Measurements from ENCODE around the gene IAPP. TPM values are rescaled to one million over a fixed set of nuclear protein-coding genes. Genes with fewer than 3 reads are reported as not detected.

Gene IAPP
- total RNA-seq, 1 donor from 2014 or later, result not detected

- Mint-ChIP-seq H3K36me3 (no peaks in the 10 kb centered on the region), H3K27me3 (ENCODE audit: low read depth) (no peaks in the 10 kb centered on the region), H3K27ac (no peak overlapping the region)
Measured at GRCh38 chr12:21340403-21340802, 32.3 kb upstream of the IAPP start.

GRCh38 chr12:21341769-21342168, 30.9 kb upstream of the IAPP start:
- Mint-ChIP-seq H3K27ac (no peak overlapping the region), H3K4me1 (no peaks in the 10 kb centered on the region), H3K27me3 (ENCODE audit: low read depth) (no peaks in the 10 kb centered on the region), H3K9me3 (no peaks in the 10 kb centered on the region), H3K4me3 (no peak overlapping the region), H3K36me3 (no peaks in the 10 kb centered on the region)
- no peak for TF ChIP-seq CTCF (IDR thresholded peaks at IDR 0.05; ENCODE audit: unreplicated experiment)
- no peak for DNase-seq (ENCODE audit: low spot score in 2 of 2, unreplicated experiment in 2 of 2)

More at GRCh38 chr12:21340403-21340802, 32.3 kb upstream of the IAPP start:
- Mint-ChIP-seq H3K4me1 (no peaks in the 10 kb centered on the region), H3K9me3 (peaks cover 3% of the 10 kb centered on the region), H3K4me3 (no peak overlapping the region)
- DNase-seq (ENCODE audit: low spot score in 2 of 2, unreplicated experiment in 2 of 2), result no peak
- no peak for TF ChIP-seq CTCF (IDR thresholded peaks at IDR 0.05; ENCODE audit: unreplicated experiment)

GRCh38 chr12:21343636-21344035, 29.1 kb upstream of the IAPP start:
- Mint-ChIP-seq H3K9me3 (no peaks in the 10 kb centered on the region), H3K4me3 (no peak overlapping the region), H3K27ac (no peak overlapping the region), H3K4me1 (no peaks in the 10 kb centered on the region), H3K27me3 (ENCODE audit: low read depth) (no peaks in the 10 kb centered on the region), H3K36me3 (no peaks in the 10 kb centered on the region)
- no peak for DNase-seq (ENCODE audit: low spot score in 2 of 2, unreplicated experiment in 2 of 2)
- TF ChIP-seq CTCF (IDR thresholded peaks at IDR 0.05; ENCODE audit: unreplicated experiment), result no peak

GRCh38 chr12:21346542-21347205, 26.0 kb upstream of the IAPP start:
- Mint-ChIP-seq H3K36me3 (no peaks in the 10 kb centered on the region), H3K4me3 (no peak overlapping the region), H3K27me3 (ENCODE audit: low read depth) (no peaks in the 10 kb centered on the region), H3K27ac (no peak overlapping the region), H3K9me3 (no peaks in the 10 kb centered on the region), H3K4me1 (no peaks in the 10 kb centered on the region)
- no peak for TF ChIP-seq CTCF (IDR thresholded peaks at IDR 0.05; ENCODE audit: unreplicated experiment)
- DNase-seq (ENCODE audit: low spot score in 2 of 2, unreplicated experiment in 2 of 2), result no peak

GRCh38 chr12:21350975-21351374, 21.7 kb upstream of the IAPP start:
- no peaks in the 10 kb centered on the region for H3K27me3 Mint-ChIP-seq (ENCODE audit: low read depth)
- no peak for TF ChIP-seq CTCF (IDR thresholded peaks at IDR 0.05; ENCODE audit: unreplicated experiment)
- no peaks in the 10 kb centered on the region for H3K36me3 Mint-ChIP-seq
- no peak overlapping the region for H3K27ac Mint-ChIP-seq
- no peak for DNase-seq (ENCODE audit: low spot score in 2 of 2, unreplicated experiment in 2 of 2)
- H3K9me3 Mint-ChIP-seq, result no peaks in the 10 kb centered on the region
- H3K4me3 Mint-ChIP-seq, result no peak overlapping the region
- H3K4me1 Mint-ChIP-seq, result no peaks in the 10 kb centered on the region

- Mint-ChIP-seq H3K36me3 (no peaks in the 10 kb centered on the region), H3K27ac (no peak overlapping the region), H3K27me3 (ENCODE audit: low read depth) (no peaks in the 10 kb centered on the region), H3K9me3 (no peaks in the 10 kb centered on the region), H3K4me3 (no peak overlapping the region), H3K4me1 (no peaks in the 10 kb centered on the region)
- no peak for DNase-seq (ENCODE audit: low spot score in 2 of 2, unreplicated experiment in 2 of 2)
- no peak for TF ChIP-seq CTCF (IDR thresholded peaks at IDR 0.05; ENCODE audit: unreplicated experiment)
Measured at GRCh38 chr12:21353487-21353886, 19.2 kb upstream of the IAPP start.
